ENCODE results near the gene SCARB1. TPM values are rescaled to one million over a fixed set of nuclear protein-coding genes. Genes with fewer than 3 reads are reported as not detected.

Gene SCARB1
- total RNA-seq, 1 experiment from 2014 or later, result 359 TPM

- Histone ChIP-seq H3K36me3 (ENCODE audit: control insufficient read depth, insufficient read depth, low read length) (no peaks in the 10 kb centered on the region), H3K4me1 (ENCODE audit: control insufficient read depth, insufficient read depth, low read length) (peaks cover 13% of the 10 kb centered on the region), H3K27ac (ENCODE audit: low read length) (no peak overlapping the region; the same call in 1 of the 2 replicates), H3K4me3 (ENCODE audit: low read depth in 2 of 2, low read length in 2 of 2) (no peak overlapping the region), H3K27me3 (ENCODE audit: control insufficient read depth, insufficient read depth, low read length) (no peaks in the 10 kb centered on the region), H3K9me3 (ENCODE audit: control insufficient read depth, insufficient read depth, low read depth, low read length) (no peaks in the 10 kb centered on the region)
- in situ Hi-C loops (cut with HindIII; ENCODE audit: low pct_unique_long_range_greater_than_20kb, low sequenced_read_pairs) (no loop called here), intact Hi-C loops (cut with micrococcal nuclease; ENCODE audit: unreplicated experiment) (no loop called here)
- BruUV-seq (replicated peaks), result no TSS peak
- ATAC-seq (no peak), DNase-seq (ENCODE audit: low read depth, low spot score) (no peak)
- CTCF ChIA-PET, result no interaction called here
- POLR2A ChIA-PET, result interaction anchor here (0.5 to 0.8 kb wide), 3 partner anchors 21 to 90 kb away, joined by 3 to 9 read pairs (median 5); no protein-coding TSS in a partner anchor
- TF ChIP-seq CTCF (IDR thresholded peaks at IDR 0.05), result no peak
- no peak for TF ChIP-seq SIN3A (IDR thresholded peaks at IDR 0.05; ENCODE audit: borderline replicate concordance, insufficient read depth, low read depth, low read length)
These were observed 8.5 kb upstream of the SCARB1 start for GRCh38 chr12:124872068-124872719.

DNA sequence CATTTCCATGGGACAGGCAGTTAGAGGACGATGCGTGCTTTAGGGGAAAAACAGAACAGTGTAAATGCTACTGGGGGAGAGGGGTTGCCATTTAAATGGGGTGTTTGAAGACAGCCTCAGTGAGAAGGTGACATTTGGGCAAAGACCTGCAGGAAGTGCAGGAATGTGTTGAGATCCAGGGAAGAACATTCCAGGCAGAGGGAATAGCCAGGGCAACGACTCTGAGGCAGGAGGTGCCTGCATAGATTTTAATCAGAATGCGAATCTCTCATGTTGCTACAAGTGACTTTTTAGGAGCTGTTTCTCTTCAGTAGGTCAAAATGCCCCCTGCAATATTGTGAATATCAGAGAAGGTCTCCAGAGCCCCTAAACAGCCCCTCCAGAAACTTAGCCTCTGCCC is 7.6 kb upstream of the SCARB1 start:
- CTCF ChIA-PET, result no interaction called here
- Histone ChIP-seq H3K4me3 (ENCODE audit: low read depth in 2 of 2, low read length in 2 of 2) (no peak overlapping the region), H3K9me3 (ENCODE audit: control insufficient read depth, insufficient read depth, low read depth, low read length) (no peaks in the 10 kb centered on the region), H3K27ac (ENCODE audit: low read length) (no peak overlapping the region; the same call in 1 of the 2 replicates), H3K4me1 (ENCODE audit: control insufficient read depth, insufficient read depth, low read length) (peaks cover 10% of the 10 kb centered on the region), H3K27me3 (ENCODE audit: control insufficient read depth, insufficient read depth, low read length) (no peaks in the 10 kb centered on the region), H3K36me3 (ENCODE audit: control insufficient read depth, insufficient read depth, low read length) (no peaks in the 10 kb centered on the region)
- intact Hi-C loops (cut with micrococcal nuclease; ENCODE audit: unreplicated experiment) (no loop called here), in situ Hi-C loops (cut with HindIII; ENCODE audit: low pct_unique_long_range_greater_than_20kb, low sequenced_read_pairs) (no loop called here)
- BruUV-seq (replicated peaks), result no TSS peak
- POLR2A ChIA-PET, result interaction anchor here (0.6 to 0.8 kb wide), 2 partner anchors 22 to 44 kb away, joined by 5 to 9 read pairs; no protein-coding TSS in a partner anchor
- TF ChIP-seq POLR2AphosphoS5 (IDR thresholded peaks at IDR 0.05; ENCODE audit: low read depth, low read length), result no peak
- TF ChIP-seq, protein P1, sequence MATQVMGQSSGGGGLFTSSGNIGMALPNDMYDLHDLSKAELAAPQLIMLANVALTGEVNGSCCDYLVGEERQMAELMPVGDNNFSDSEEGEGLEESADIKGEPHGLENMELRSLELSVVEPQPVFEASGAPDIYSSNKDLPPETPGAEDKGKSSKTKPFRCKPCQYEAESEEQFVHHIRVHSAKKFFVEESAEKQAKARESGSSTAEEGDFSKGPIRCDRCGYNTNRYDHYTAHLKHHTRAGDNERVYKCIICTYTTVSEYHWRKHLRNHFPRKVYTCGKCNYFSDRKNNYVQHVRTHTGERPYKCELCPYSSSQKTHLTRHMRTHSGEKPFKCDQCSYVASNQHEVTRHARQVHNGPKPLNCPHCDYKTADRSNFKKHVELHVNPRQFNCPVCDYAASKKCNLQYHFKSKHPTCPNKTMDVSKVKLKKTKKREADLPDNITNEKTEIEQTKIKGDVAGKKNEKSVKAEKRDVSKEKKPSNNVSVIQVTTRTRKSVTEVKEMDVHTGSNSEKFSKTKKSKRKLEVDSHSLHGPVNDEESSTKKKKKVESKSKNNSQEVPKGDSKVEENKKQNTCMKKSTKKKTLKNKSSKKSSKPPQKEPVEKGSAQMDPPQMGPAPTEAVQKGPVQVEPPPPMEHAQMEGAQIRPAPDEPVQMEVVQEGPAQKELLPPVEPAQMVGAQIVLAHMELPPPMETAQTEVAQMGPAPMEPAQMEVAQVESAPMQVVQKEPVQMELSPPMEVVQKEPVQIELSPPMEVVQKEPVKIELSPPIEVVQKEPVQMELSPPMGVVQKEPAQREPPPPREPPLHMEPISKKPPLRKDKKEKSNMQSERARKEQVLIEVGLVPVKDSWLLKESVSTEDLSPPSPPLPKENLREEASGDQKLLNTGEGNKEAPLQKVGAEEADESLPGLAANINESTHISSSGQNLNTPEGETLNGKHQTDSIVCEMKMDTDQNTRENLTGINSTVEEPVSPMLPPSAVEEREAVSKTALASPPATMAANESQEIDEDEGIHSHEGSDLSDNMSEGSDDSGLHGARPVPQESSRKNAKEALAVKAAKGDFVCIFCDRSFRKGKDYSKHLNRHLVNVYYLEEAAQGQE (IDR thresholded peaks at IDR 0.05; ENCODE audit: insufficient read depth in 1 of 2, low read depth in 2 of 2, low read length in 1 of 2), result no peak
- no peak for TF ChIP-seq SIN3A (IDR thresholded peaks at IDR 0.05; ENCODE audit: borderline replicate concordance, insufficient read depth, low read depth, low read length)
- no peak for TF ChIP-seq TCF7L2 (IDR thresholded peaks at IDR 0.05; ENCODE audit: low read depth, low read length)
- no peak for TF ChIP-seq CTCF (IDR thresholded peaks at IDR 0.05)
- DNase-seq (ENCODE audit: low read depth, low spot score), result no peak
- ATAC-seq, result no peak

Data from Panc1 (cell line).